ENCODE results near the gene KDM3A. TPM values are rescaled to one million over a fixed set of nuclear protein-coding genes. Genes with fewer than 3 reads are reported as not detected.

Gene KDM3A
- total RNA-seq, 1 donor from 2014 or later: 46.0 TPM

GRCh38 chr2:86518481-86518880 is 77.3 kb downstream of the KDM3A start:
- no peak for DNase-seq
- H3K27ac Mint-ChIP-seq: no peak overlapping the region
- TF ChIP-seq CTCF (IDR thresholded peaks at IDR 0.05): no peak
- no peak overlapping the region for H3K4me3 Mint-ChIP-seq
- intact Hi-C loops (cut with micrococcal nuclease): no loop called here
- ChIA-PET CTCF (no interaction called here), POLR2A (no interaction called here)
- H3K9me3 Mint-ChIP-seq: peaks cover 5% of the 10 kb centered on the region
- no peaks in the 10 kb centered on the region for H3K27me3 Mint-ChIP-seq
- peaks cover 17% of the 10 kb centered on the region for H3K36me3 Mint-ChIP-seq (ENCODE audit: low read depth)
- no peak for ATAC-seq (ENCODE audit: low read depth)
- H3K4me1 Mint-ChIP-seq: no peaks in the 10 kb centered on the region

GRCh38 chr2:86519349-86519748 is 78.2 kb downstream of the KDM3A start:
- no peak for TF ChIP-seq CTCF (IDR thresholded peaks at IDR 0.05)
- CTCF ChIA-PET: no interaction called here
- Mint-ChIP-seq H3K27ac (no peak overlapping the region), H3K36me3 (ENCODE audit: low read depth) (peaks cover 17% of the 10 kb centered on the region), H3K27me3 (no peaks in the 10 kb centered on the region), H3K4me1 (no peaks in the 10 kb centered on the region), H3K4me3 (no peak overlapping the region), H3K9me3 (peaks cover 5% of the 10 kb centered on the region)
- intact Hi-C loops (cut with micrococcal nuclease): no loop called here
- POLR2A ChIA-PET: no interaction called here
- ATAC-seq (ENCODE audit: low read depth) (no peak), DNase-seq (no peak)

GRCh38 chr2:86520153-86520552 is 79.0 kb downstream of the KDM3A start:
- ChIA-PET CTCF (no interaction called here), POLR2A (no interaction called here)
- DNase-seq (no peak), ATAC-seq (ENCODE audit: low read depth) (no peak)
- peaks cover 5% of the 10 kb centered on the region for H3K9me3 Mint-ChIP-seq
- no peak overlapping the region for H3K4me3 Mint-ChIP-seq
- no peak overlapping the region for H3K27ac Mint-ChIP-seq
- H3K36me3 Mint-ChIP-seq (ENCODE audit: low read depth): peaks cover 20% of the 10 kb centered on the region
- no peaks in the 10 kb centered on the region for H3K27me3 Mint-ChIP-seq
- H3K4me1 Mint-ChIP-seq: no peaks in the 10 kb centered on the region
- no peak for TF ChIP-seq CTCF (IDR thresholded peaks at IDR 0.05)
- intact Hi-C loops (cut with micrococcal nuclease): no loop called here

GRCh38 chr2:86521922-86522321 is 80.8 kb downstream of the KDM3A start:
- intact Hi-C loops (cut with micrococcal nuclease): no loop called here
- no peaks in the 10 kb centered on the region for H3K4me1 Mint-ChIP-seq
- H3K27ac Mint-ChIP-seq: no peak overlapping the region
- H3K4me3 Mint-ChIP-seq: no peak overlapping the region
- no peaks in the 10 kb centered on the region for H3K27me3 Mint-ChIP-seq
- DNase-seq (no peak), ATAC-seq (ENCODE audit: low read depth) (no peak)
- peaks cover 32% of the 10 kb centered on the region for H3K36me3 Mint-ChIP-seq (ENCODE audit: low read depth)
- TF ChIP-seq CTCF (IDR thresholded peaks at IDR 0.05): no peak
- CTCF ChIA-PET: no interaction called here
- peaks cover 5% of the 10 kb centered on the region for H3K9me3 Mint-ChIP-seq
- POLR2A ChIA-PET: no interaction called here

GRCh38 chr2:86522711-86523110 is 81.5 kb downstream of the KDM3A start:
- Mint-ChIP-seq H3K36me3 (ENCODE audit: low read depth) (peaks cover 36% of the 10 kb centered on the region), H3K27ac (no peak overlapping the region), H3K4me1 (no peaks in the 10 kb centered on the region), H3K9me3 (peaks cover 5% of the 10 kb centered on the region), H3K27me3 (no peaks in the 10 kb centered on the region), H3K4me3 (no peak overlapping the region)
- intact Hi-C loops (cut with micrococcal nuclease): no loop called here
- ATAC-seq (ENCODE audit: low read depth): no peak
- ChIA-PET CTCF (no interaction called here), POLR2A (no interaction called here)
- DNase-seq: no peak
- TF ChIP-seq CTCF (IDR thresholded peaks at IDR 0.05): no peak

All from activated B cell treated with CpG ODN at 0.5 μM for 24 hours (primary cell).